ENCODE data around the gene PCOLCE2. TPM values are rescaled to one million over a fixed set of nuclear protein-coding genes. Genes with fewer than 3 reads are reported as not detected.

PCOLCE2 gene
- total and polyA plus RNA-seq, 8 donors = 0.75 to 26.9 (median 3.7) TPM; not detected in 2

DNA sequence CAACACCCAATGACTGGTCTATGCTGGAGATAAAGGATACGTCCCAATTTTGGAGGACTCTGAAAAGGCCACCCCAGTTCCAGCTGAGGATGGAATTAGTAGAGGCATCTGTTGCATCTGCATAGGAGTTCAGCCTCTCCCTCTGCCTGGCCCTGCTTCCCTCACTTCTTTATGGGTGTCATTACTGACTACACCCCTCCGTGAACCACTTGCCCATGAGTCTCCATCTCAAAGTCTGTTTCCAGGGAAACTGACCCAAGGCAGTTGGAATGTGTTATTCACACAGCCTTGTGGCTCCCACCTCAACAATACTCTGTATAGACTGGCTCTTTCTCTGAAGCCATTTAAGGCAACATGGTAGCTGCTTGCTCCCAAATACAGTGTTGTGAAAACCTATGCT is 21.4 kb upstream of the PCOLCE2 start:
- peaks cover 0 to 4% (median 0%) of the 10 kb centered on the region in 3 donors for H3K27me3 ChIP-seq
- no peaks in the 10 kb centered on the region for H3K36me3 ChIP-seq
- H3K9me3 ChIP-seq = no peaks in the 10 kb centered on the region
- intact Hi-C loops (cut with DNase I; ENCODE audit: low total_unique reads) = no loop called here
- no peak overlapping the region for H3K27ac ChIP-seq
- no peak for DNase-seq
- TF ChIP-seq, protein P1, sequence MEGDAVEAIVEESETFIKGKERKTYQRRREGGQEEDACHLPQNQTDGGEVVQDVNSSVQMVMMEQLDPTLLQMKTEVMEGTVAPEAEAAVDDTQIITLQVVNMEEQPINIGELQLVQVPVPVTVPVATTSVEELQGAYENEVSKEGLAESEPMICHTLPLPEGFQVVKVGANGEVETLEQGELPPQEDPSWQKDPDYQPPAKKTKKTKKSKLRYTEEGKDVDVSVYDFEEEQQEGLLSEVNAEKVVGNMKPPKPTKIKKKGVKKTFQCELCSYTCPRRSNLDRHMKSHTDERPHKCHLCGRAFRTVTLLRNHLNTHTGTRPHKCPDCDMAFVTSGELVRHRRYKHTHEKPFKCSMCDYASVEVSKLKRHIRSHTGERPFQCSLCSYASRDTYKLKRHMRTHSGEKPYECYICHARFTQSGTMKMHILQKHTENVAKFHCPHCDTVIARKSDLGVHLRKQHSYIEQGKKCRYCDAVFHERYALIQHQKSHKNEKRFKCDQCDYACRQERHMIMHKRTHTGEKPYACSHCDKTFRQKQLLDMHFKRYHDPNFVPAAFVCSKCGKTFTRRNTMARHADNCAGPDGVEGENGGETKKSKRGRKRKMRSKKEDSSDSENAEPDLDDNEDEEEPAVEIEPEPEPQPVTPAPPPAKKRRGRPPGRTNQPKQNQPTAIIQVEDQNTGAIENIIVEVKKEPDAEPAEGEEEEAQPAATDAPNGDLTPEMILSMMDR (IDR thresholded peaks at IDR 0.05) = no peak
- TF ChIP-seq POLR2A (IDR thresholded peaks at IDR 0.05) (no peak), POLR2AphosphoS5 (IDR thresholded peaks at IDR 0.05) (no peak), EP300 (IDR thresholded peaks at IDR 0.05) (no peak)
- no peaks in the 10 kb centered on the region for H3K4me1 ChIP-seq
- 56 to 62% (median 58%) methylated on average over 2 of the region's 2 CpGs for WGBS, 5 donors
- H3K4me3 ChIP-seq = no peak overlapping the region

DNA sequence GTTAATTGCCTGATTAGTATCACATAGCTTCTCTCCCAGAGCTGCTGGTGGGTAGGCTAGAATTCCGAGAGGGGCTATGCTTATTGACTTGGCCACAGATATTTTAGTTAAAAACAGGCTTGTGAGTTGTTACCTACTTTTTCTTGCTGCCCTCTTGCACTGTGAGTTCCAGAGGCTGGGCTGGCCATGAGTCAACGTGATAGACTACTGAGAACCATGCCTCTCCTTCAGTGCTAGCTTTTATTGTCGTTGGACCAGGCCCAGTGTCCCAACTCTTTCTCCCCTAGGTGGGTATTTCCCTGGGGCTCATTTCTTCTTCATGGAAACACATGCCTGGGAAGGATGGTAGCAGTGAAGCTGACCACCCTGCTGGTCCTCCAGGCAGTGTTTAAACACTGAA is 20.4 kb upstream of the PCOLCE2 start:
- no peak overlapping the region for H3K27ac ChIP-seq
- H3K9me3 ChIP-seq = no peaks in the 10 kb centered on the region
- TF ChIP-seq, protein P1 (IDR thresholded peaks at IDR 0.05) = no peak
- TF ChIP-seq POLR2A (IDR thresholded peaks at IDR 0.05) (no peak), POLR2AphosphoS5 (IDR thresholded peaks at IDR 0.05) (no peak), EP300 (IDR thresholded peaks at IDR 0.05) (no peak)
- 69 to 85% (median 77%) methylated on average over 3 of the region's 3 CpGs for WGBS, 5 donors
- peaks cover 0 to 4% (median 0%) of the 10 kb centered on the region in 3 donors for H3K27me3 ChIP-seq
- H3K36me3 ChIP-seq = no peaks in the 10 kb centered on the region
- intact Hi-C loops (cut with DNase I; ENCODE audit: low total_unique reads) = no loop called here
- no peak overlapping the region for H3K4me3 ChIP-seq
- no peaks in the 10 kb centered on the region for H3K4me1 ChIP-seq
- DNase-seq = no peak

DNA sequence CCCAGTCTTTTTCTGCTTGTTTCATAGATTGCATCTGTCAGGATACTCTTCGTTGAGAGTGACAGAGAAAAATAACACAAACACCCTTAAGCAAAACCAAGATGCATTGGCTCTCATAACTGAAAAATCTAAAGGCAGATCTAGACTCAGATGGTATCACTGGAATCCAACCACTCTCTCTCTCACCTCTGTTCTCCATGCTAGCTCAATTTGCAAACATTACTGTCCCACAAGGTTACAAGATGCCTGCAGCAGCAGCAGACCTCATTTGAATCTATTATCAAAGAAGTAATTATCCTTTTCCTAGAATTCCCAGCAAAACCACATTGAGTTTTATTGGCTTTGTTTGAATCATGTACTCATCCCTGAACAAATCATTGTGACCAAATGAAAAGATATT is 19.1 kb upstream of the PCOLCE2 start:
- intact Hi-C loops (cut with DNase I; ENCODE audit: low total_unique reads) = no loop called here
- no peaks in the 10 kb centered on the region for H3K9me3 ChIP-seq
- H3K27ac ChIP-seq = no peak overlapping the region
- TF ChIP-seq POLR2A (IDR thresholded peaks at IDR 0.05) (no peak), EP300 (IDR thresholded peaks at IDR 0.05) (no peak)
- H3K36me3 ChIP-seq = no peaks in the 10 kb centered on the region
- DNase-seq = no peak
- peaks cover 0 to 4% (median 0%) of the 10 kb centered on the region in 3 donors for H3K27me3 ChIP-seq
- H3K4me3 ChIP-seq = no peak overlapping the region
- WGBS, 5 donors = 50 to 65% (median 58%) methylated on average over 1 of the region's 1 CpG
- no peaks in the 10 kb centered on the region for H3K4me1 ChIP-seq

DNA sequence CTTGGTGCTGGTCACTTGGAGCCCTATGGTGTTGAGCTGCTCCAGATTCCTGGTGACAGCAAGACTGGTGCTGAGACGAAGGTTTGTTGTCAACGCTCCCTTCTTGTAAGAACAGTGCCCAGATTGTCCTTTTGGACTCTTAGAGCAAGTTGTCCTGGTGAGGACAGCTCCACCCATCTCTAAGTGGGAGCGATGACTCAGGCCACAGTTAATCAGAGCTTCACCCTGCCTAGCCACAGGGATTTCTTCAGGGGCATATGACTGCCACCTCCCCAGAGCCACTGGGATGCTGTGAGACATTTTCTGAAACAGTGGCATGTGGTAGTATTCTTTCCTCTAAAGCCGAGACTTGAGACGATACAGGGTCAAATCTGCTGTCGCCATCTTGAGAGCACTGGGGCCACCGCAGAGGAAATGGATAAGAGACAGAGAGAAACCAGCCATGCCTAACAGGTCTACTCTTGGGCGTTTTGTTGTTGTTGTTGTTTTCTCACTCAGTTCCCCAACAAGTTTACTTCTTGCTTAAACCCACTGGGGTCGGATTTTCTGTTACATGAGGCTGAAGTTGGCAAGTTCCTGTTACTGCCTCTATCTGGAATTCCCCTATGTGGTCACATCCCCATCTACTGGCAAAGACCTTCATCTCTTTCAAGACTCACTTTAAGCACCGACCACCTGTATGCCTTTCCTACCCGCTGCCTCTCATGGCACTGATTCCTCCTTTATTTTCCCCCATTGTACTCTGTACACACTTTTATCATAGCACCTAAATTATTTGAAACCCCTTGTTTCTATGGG is 16.0 kb upstream of the PCOLCE2 start:
- peak; percentile 21 to 31 for DNase-seq
- intact Hi-C loops (cut with DNase I; ENCODE audit: low total_unique reads) = no loop called here
- Histone ChIP-seq H3K27me3 (peaks cover 0 to 4% (median 0%) of the 10 kb centered on the region in 3 donors), H3K4me3 (no peak overlapping the region), H3K27ac (no peak overlapping the region), H3K9me3 (no peaks in the 10 kb centered on the region), H3K4me1 (no peaks in the 10 kb centered on the region), H3K36me3 (no peaks in the 10 kb centered on the region)
- TF ChIP-seq, protein P1 (IDR thresholded peaks at IDR 0.05) = no peak
- no peak for TF ChIP-seq POLR2AphosphoS5 (IDR thresholded peaks at IDR 0.05)
- TF ChIP-seq EP300 (IDR thresholded peaks at IDR 0.05) = no peak
- 63 to 76% (median 70%) methylated on average over 11 of the region's 11 CpGs for WGBS, 5 donors

DNA sequence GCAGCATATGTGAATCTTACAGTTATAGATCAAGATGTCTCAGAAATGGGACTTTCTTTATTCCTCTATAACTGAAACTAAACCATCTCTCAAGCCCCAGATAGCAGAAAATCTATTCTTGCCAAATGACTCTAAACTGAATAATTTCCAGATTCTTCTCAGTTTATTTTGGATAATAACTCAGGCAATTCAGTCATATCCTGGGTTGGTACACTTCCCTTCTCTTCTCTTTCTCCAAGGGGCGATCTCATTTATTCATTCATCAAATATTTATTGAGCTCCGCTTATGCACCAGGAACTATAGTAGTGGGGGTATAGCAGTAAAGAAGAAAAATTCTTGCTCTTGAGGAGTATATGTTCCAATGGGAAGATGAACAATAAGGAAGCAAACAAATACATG is 13.5 kb upstream of the PCOLCE2 start:
- Histone ChIP-seq H3K9me3 (no peaks in the 10 kb centered on the region), H3K27me3 (peaks cover 0 to 9% (median 0%) of the 10 kb centered on the region in 3 donors), H3K36me3 (no peaks in the 10 kb centered on the region), H3K4me3 (no peak overlapping the region), H3K4me1 (no peaks in the 10 kb centered on the region), H3K27ac (no peak overlapping the region)
- intact Hi-C loops (cut with DNase I; ENCODE audit: low total_unique reads) = no loop called here
- no peak for DNase-seq
- TF ChIP-seq, protein P1 (IDR thresholded peaks at IDR 0.05) = no peak
- TF ChIP-seq POLR2AphosphoS5 (IDR thresholded peaks at IDR 0.05) (no peak), EP300 (IDR thresholded peaks at IDR 0.05) (no peak), POLR2A (IDR thresholded peaks at IDR 0.05) (no peak)
- whole genome bisulfite sequencing, 5 donors = 73 to 82% (median 78%) methylated on average over 2 of the region's 2 CpGs
